Panc1 (cell line): ENCODE data around the gene STXBP5. TPM values are rescaled to one million over a fixed set of nuclear protein-coding genes. Genes with fewer than 3 reads are reported as not detected.
"Not testable (repeated sequence)": the region's sequence is repeated elsewhere in the genome, so short reads cannot be mapped to it uniquely, and the experiment has no call there.

Experiments
- ATAC-seq: fragments of 200-7000 bp; cut with Tn5 transposase; 2 replicates; pipeline ENCODE4 v1.9.1; 2020; ENCODE audit warnings: mild to moderate bottlenecking, moderate library complexity
- BruUV-seq: library from RNA; stranded (reverse); fragments of 400-500 nt; replicated peaks from 2 replicates; lab custom pipeline; 2021; lab: Mats Ljungman, UMichigan
- CTCF ChIA-PET: fragments of 300-600 bp; sonication (Branson Sonifier 250); formaldehyde crosslinking; loops from one replicate; lab custom pipeline; 2022; ENCODE audit warnings: antibody characterized with exemption; lab: Charles Lee
- POLR2A ChIA-PET: fragments of 300-600 bp; sonication (Branson Sonifier 250); formaldehyde crosslinking; loops from one replicate; lab custom pipeline; 2022; ENCODE audit warnings: antibody characterized with exemption; lab: Charles Lee
- DNase-seq: peaks from one replicate; pipeline ENCODE4 v3.0.0-alpha.2; 2010; ENCODE audit warnings: low read depth, low spot score
- H3K27ac ChIP-seq: 2 replicates; pipeline ENCODE4 v1.5.1; 2011; ENCODE audit warnings: mild to moderate bottlenecking, low read length, inconsistent platforms
- H3K27me3 ChIP-seq: fragments of 200-500 bp; sonication (Bioruptor generic); 2 replicates; pipeline ENCODE4 v1.6.0; 2014; ENCODE audit warnings: low read length, inconsistent platforms; ENCODE audit not compliant: control insufficient read depth, insufficient read depth
- H3K36me3 ChIP-seq: fragments of 200-500 bp; sonication (Bioruptor generic); 2 replicates; pipeline ENCODE4 v1.5.1; 2014; ENCODE audit warnings: inconsistent platforms, mild to moderate bottlenecking, low read length, moderate library complexity; ENCODE audit not compliant: control insufficient read depth, insufficient read depth
- H3K4me1 ChIP-seq: 2 replicates; pipeline ENCODE4 v1.5.1; 2011; ENCODE audit warnings: inconsistent platforms, mild to moderate bottlenecking, low read length, moderate library complexity; ENCODE audit not compliant: control insufficient read depth, insufficient read depth
- H3K4me3 ChIP-seq, 2 experiments: 2 replicates each; pipeline ENCODE4 v1.5.1; 2011 to 2012; ENCODE audit warnings: low read depth in 2 of 2, low read length in 2 of 2, mild to moderate bottlenecking in 2 of 2, inconsistent platforms in 1 of 2, moderate library complexity in 1 of 2
- H3K9me3 ChIP-seq: fragments of 200-500 bp; sonication (Bioruptor generic); 2 replicates; pipeline ENCODE4 v1.5.1; 2014; ENCODE audit warnings: low read depth, mild to moderate bottlenecking, inconsistent platforms, low read length, moderate library complexity; ENCODE audit not compliant: control insufficient read depth, insufficient read depth
- POLR2AphosphoS5 ChIP-seq: IDR thresholded peaks from 2 replicates; pipeline ENCODE4 v1.6.1; 2012; ENCODE audit warnings: mild to moderate bottlenecking, low read depth, low read length, moderate library complexity
- SIN3A ChIP-seq: IDR thresholded peaks from 2 replicates; pipeline ENCODE4 v1.6.1; 2012; ENCODE audit warnings: low read depth, mild to moderate bottlenecking, low read length, moderate library complexity, borderline replicate concordance; ENCODE audit not compliant: insufficient read depth
- TCF7L2 ChIP-seq: IDR thresholded peaks from 2 replicates; pipeline ENCODE4 v1.6.1; 2011; ENCODE audit warnings: mild to moderate bottlenecking, low read depth, low read length, inconsistent platforms
- in situ Hi-C: cut with HindIII; loops from 2 replicates; pipeline ENCODE4 v1.10.0; 2016; ENCODE audit warnings: low sequenced_read_pairs, low pct_unique_long_range_greater_than_20kb
- intact Hi-C: fragments of 100-400 bp; cut with micrococcal nuclease; formaldehyde crosslinking; loops from one replicate; pipeline ENCODE4 v1.10.0; 2022; ENCODE audit not compliant: unreplicated experiment
- total RNA-seq: library from RNA; stranded (reverse); gene quantifications from one replicate; pipeline ENCODE4 v1.2.1, GENCODE V29; 2021; ENCODE audit not compliant: unreplicated experiment
- TF ChIP-seq, protein P1 (sequence below): fragments of 450-650 bp; IDR thresholded peaks from 2 replicates; pipeline ENCODE4 v1.5.1; 2017; ENCODE audit warnings: mild to moderate bottlenecking
- TF ChIP-seq, protein P2 (sequence below), 2 experiments: IDR thresholded peaks; 2 replicates each; pipeline ENCODE4 v1.6.1; 2011 to 2012; ENCODE audit warnings: low read depth in 2 of 2, control low read depth in 1 of 2, low read length in 1 of 2, mild to moderate bottlenecking in 1 of 2, moderate library complexity in 1 of 2; ENCODE audit not compliant: insufficient read depth in 1 of 2

Gene STXBP5
- total RNA-seq, 1 experiment from 2014 or later = 77.8 TPM

DNA sequence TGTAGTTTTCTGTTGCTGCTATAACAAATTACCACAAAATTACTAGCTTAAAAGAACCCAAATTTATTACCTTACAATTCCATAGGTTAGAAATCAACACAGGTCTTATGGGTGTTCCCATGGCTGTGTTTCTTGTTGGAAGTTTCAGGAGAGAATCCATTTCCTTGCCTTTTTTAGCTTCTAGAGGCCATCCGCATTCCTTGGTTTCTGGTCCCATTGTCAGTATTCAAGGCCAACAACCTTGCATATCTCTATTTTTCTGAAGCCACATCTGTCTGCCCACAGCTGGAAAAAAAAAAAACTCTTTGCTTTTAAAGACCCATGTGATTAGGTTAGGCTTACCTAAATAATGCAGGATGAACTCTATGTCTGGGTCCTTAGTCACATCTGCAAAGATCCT lies 174.6 kb downstream of the STXBP5 start:
- Histone ChIP-seq H3K36me3 (peaks cover 26% of the 10 kb centered on the region), H3K4me1 (no peaks in the 10 kb centered on the region), H3K27me3 (no peaks in the 10 kb centered on the region), H3K9me3 (no peaks in the 10 kb centered on the region), H3K4me3 (no peak overlapping the region), H3K27ac (no peak overlapping the region)
- POLR2A ChIA-PET = no interaction called here
- TF ChIP-seq SIN3A = no peak
- TF ChIP-seq, protein P1, sequence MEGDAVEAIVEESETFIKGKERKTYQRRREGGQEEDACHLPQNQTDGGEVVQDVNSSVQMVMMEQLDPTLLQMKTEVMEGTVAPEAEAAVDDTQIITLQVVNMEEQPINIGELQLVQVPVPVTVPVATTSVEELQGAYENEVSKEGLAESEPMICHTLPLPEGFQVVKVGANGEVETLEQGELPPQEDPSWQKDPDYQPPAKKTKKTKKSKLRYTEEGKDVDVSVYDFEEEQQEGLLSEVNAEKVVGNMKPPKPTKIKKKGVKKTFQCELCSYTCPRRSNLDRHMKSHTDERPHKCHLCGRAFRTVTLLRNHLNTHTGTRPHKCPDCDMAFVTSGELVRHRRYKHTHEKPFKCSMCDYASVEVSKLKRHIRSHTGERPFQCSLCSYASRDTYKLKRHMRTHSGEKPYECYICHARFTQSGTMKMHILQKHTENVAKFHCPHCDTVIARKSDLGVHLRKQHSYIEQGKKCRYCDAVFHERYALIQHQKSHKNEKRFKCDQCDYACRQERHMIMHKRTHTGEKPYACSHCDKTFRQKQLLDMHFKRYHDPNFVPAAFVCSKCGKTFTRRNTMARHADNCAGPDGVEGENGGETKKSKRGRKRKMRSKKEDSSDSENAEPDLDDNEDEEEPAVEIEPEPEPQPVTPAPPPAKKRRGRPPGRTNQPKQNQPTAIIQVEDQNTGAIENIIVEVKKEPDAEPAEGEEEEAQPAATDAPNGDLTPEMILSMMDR = no peak
- TF ChIP-seq TCF7L2 = no peak
- no peak for TF ChIP-seq POLR2AphosphoS5
- TF ChIP-seq, protein P2, sequence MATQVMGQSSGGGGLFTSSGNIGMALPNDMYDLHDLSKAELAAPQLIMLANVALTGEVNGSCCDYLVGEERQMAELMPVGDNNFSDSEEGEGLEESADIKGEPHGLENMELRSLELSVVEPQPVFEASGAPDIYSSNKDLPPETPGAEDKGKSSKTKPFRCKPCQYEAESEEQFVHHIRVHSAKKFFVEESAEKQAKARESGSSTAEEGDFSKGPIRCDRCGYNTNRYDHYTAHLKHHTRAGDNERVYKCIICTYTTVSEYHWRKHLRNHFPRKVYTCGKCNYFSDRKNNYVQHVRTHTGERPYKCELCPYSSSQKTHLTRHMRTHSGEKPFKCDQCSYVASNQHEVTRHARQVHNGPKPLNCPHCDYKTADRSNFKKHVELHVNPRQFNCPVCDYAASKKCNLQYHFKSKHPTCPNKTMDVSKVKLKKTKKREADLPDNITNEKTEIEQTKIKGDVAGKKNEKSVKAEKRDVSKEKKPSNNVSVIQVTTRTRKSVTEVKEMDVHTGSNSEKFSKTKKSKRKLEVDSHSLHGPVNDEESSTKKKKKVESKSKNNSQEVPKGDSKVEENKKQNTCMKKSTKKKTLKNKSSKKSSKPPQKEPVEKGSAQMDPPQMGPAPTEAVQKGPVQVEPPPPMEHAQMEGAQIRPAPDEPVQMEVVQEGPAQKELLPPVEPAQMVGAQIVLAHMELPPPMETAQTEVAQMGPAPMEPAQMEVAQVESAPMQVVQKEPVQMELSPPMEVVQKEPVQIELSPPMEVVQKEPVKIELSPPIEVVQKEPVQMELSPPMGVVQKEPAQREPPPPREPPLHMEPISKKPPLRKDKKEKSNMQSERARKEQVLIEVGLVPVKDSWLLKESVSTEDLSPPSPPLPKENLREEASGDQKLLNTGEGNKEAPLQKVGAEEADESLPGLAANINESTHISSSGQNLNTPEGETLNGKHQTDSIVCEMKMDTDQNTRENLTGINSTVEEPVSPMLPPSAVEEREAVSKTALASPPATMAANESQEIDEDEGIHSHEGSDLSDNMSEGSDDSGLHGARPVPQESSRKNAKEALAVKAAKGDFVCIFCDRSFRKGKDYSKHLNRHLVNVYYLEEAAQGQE (IDR thresholded peaks at IDR 0.05; ENCODE audit: insufficient read depth in 1 of 2, low read depth in 2 of 2, low read length in 1 of 2) = no peak
- intact Hi-C loops = no loop called here
- CTCF ChIA-PET = no interaction called here
- BruUV-seq = no TSS peak
- DNase-seq (no peak), ATAC-seq (no peak)
- in situ Hi-C loops = no loop called here

DNA sequence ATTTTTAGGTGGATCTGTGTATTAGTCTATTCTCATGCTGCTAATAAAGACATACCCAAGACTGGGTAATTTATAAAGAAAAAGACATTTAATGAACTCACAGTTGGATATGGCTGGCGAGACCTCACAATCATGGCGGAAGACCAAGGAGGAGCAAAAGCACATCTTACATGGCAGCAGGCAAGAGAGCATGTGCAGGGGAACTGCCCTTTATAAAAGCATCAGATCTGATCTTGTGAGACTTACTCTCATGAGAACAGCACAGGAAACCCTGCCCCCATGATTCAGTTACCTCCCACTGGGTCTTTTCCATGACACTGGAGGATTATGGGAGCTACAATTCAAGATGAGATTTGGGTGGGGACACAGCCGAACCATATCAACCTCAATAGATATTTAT lies 176.6 kb downstream of the STXBP5 start:
- H3K4me1 ChIP-seq, DNase-seq, BruUV-seq, in situ Hi-C loops, CTCF ChIA-PET, H3K4me3 ChIP-seq, POLR2A ChIA-PET, H3K27ac ChIP-seq, ATAC-seq, H3K9me3 ChIP-seq, H3K27me3 ChIP-seq, intact Hi-C loops: not testable (repeated sequence)
- H3K36me3 ChIP-seq = peaks cover 24% of the 10 kb centered on the region

DNA sequence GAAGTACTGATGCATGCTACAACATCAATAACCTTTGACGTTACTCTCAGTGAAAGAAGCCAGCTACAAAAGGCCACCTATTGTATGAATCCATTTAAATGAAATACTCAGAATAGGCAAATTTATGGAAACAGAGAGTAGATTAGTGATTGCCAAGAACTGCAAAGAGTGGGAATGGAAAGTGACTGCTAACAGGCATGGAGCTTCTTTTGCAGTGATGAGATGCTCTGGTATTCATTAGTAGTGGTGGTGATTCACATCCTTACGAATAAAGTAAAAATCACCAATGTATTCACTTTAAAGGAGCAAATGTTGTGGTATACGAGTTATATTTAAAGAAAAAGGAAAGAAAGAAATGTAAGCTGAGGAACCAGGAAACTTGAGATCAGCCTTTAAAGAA lies 177.5 kb downstream of the STXBP5 start:
- H3K4me3 ChIP-seq = no peak overlapping the region
- H3K4me1 ChIP-seq = peaks cover 2% of the 10 kb centered on the region; the same call in 1 of the 2 replicates
- in situ Hi-C loops = no loop called here
- no peaks in the 10 kb centered on the region for H3K9me3 ChIP-seq
- CTCF ChIA-PET = no interaction called here
- no TSS peak for BruUV-seq
- ATAC-seq (no peak), DNase-seq (no peak)
- POLR2A ChIA-PET = interaction anchor here (0.6 kb wide), 1 partner anchor 10 kb away, joined by 4 read pairs; no protein-coding TSS in a partner anchor
- TF ChIP-seq SIN3A (no peak), TCF7L2 (no peak), POLR2AphosphoS5 (no peak)
- TF ChIP-seq, protein P1 = no peak
- TF ChIP-seq, protein P2 (IDR thresholded peaks at IDR 0.05; ENCODE audit: insufficient read depth in 1 of 2, low read depth in 2 of 2, low read length in 1 of 2) = no peak
- H3K27ac ChIP-seq = no peak overlapping the region
- intact Hi-C loops = no loop called here
- H3K27me3 ChIP-seq = no peaks in the 10 kb centered on the region
- peaks cover 28% of the 10 kb centered on the region for H3K36me3 ChIP-seq
